SK-N-SH treated with all-trans-retinoic acid at 6 μM for 48 hours (cell line): ENCODE measurements around the gene ATOH7.

ENCODE experiments used
- ATAC-seq: fragments of 200-7000 bp; cut with Tn5 transposase; 3 replicates; pipeline ENCODE4 v1.9.1; 2020; ENCODE audit warnings: mild to moderate bottlenecking, moderate library complexity
- BACH2 ChIP-seq: fragments of 250-450 bp; sonication (Bioruptor Pico); IDR thresholded peaks from 2 replicates; pipeline ENCODE4 v1.9.0; 2021; ENCODE audit warnings: mild to moderate bottlenecking, borderline replicate concordance
- ESRRG ChIP-seq: fragments of 250-450 bp; sonication (Bioruptor Pico); IDR thresholded peaks from 2 replicates; pipeline ENCODE4 v1.6.1; 2021; ENCODE audit warnings: mild to moderate bottlenecking
- GLIS3 ChIP-seq: fragments of 250-450 bp; sonication (Bioruptor Pico); IDR thresholded peaks from 2 replicates; pipeline ENCODE4 v1.5.0; 2020; ENCODE audit warnings: mild to moderate bottlenecking, moderate library complexity
- ISL1 ChIP-seq: fragments of 250-450 bp; sonication (Bioruptor Pico); IDR thresholded peaks from 2 replicates; pipeline ENCODE4 v2.1.2; 2022; ENCODE audit warnings: mild to moderate bottlenecking, moderate library complexity
- POU6F1 ChIP-seq: fragments of 250-450 bp; sonication (Bioruptor Pico); IDR thresholded peaks from 2 replicates; pipeline ENCODE4 v1.8.0; 2021; ENCODE audit warnings: low read depth, mild to moderate bottlenecking, moderate library complexity, borderline replicate concordance
- PPARA ChIP-seq: fragments of 250-450 bp; sonication (Bioruptor Pico); IDR thresholded peaks from 2 replicates; pipeline ENCODE4 v1.5.0; 2020; ENCODE audit warnings: mild to moderate bottlenecking, borderline replicate concordance
- RARB ChIP-seq: fragments of 250-450 bp; sonication (Bioruptor Pico); IDR thresholded peaks from 2 replicates; pipeline ENCODE4 v1.8.0; 2021; ENCODE audit warnings: mild to moderate bottlenecking, moderate library complexity
- TCF4 ChIP-seq: fragments of 250-450 bp; sonication (Bioruptor Pico); IDR thresholded peaks from 2 replicates; pipeline ENCODE4 v1.8.0; 2021; ENCODE audit warnings: mild to moderate bottlenecking, moderate library complexity, borderline replicate concordance
- TSHZ2 ChIP-seq: fragments of 250-450 bp; sonication (Bioruptor Pico); IDR thresholded peaks from 2 replicates; pipeline ENCODE4 v1.5.0; 2020; ENCODE audit warnings: mild to moderate bottlenecking, moderate library complexity
- ZC3H10 ChIP-seq: fragments of 250-450 bp; sonication (Bioruptor Pico); IDR thresholded peaks from 2 replicates; pipeline ENCODE4 v1.5.1; 2021; ENCODE audit warnings: mild to moderate bottlenecking, moderate library complexity
- ZFP30 ChIP-seq: fragments of 450-650 bp; formaldehyde crosslinking; IDR thresholded peaks from 2 replicates; pipeline ENCODE4 v1.5.0; 2022; ENCODE audit warnings: mild to moderate bottlenecking, moderate library complexity
- ZNF70 ChIP-seq: fragments of 450-650 bp; formaldehyde crosslinking; IDR thresholded peaks from 2 replicates; pipeline ENCODE4 v1.5.0; 2020; ENCODE audit warnings: mild to moderate bottlenecking, moderate library complexity
- ZNF8 ChIP-seq: fragments of 450-650 bp; formaldehyde crosslinking; IDR thresholded peaks from 2 replicates; pipeline ENCODE4 v1.5.0; 2020; ENCODE audit warnings: mild to moderate bottlenecking, moderate library complexity
- TF ChIP-seq, protein P1 (sequence below): fragments of 250-450 bp; sonication (Bioruptor Pico); IDR thresholded peaks from 2 replicates; pipeline ENCODE4 v1.8.0; 2020; ENCODE audit warnings: mild to moderate bottlenecking, moderate library complexity, borderline replicate concordance
- TF ChIP-seq, protein P2 (sequence below): fragments of 250-450 bp; sonication (Bioruptor Pico); IDR thresholded peaks from 2 replicates; pipeline ENCODE4 v1.5.1; 2021; ENCODE audit warnings: mild to moderate bottlenecking, moderate library complexity

Gene ATOH7

GRCh38 chr10:68211669-68212068 lies 20.2 kb downstream of the ATOH7 start:
- TF ChIP-seq TSHZ2 (CRISPR knock-in tag), result peak; percentile 73
- peak; percentile 91 for TF ChIP-seq TCF4 (CRISPR knock-in tag)
- TF ChIP-seq ZNF8 (CRISPR knock-in tag), result no peak
- peak; percentile 73 for ATAC-seq

GRCh38 chr10:68208424-68209042 lies 23.4 kb downstream of the ATOH7 start:
- peak; percentile 95 for ATAC-seq

GRCh38 chr10:68202960-68203353 lies 29.0 kb downstream of the ATOH7 start:
- TF ChIP-seq POU6F1 (CRISPR knock-in tag) (no peak), ZNF8 (CRISPR knock-in tag) (no peak), ZNF70 (CRISPR knock-in tag) (no peak), TSHZ2 (CRISPR knock-in tag) (no peak), RARB (CRISPR knock-in tag) (no peak), TCF4 (CRISPR knock-in tag) (no peak), ZFP30 (CRISPR knock-in tag) (no peak), PPARA (no peak), ESRRG (CRISPR knock-in tag) (no peak), BACH2 (CRISPR knock-in tag) (no peak), GLIS3 (CRISPR knock-in tag) (no peak), ZC3H10 (no peak)
- TF ChIP-seq, protein P1, sequence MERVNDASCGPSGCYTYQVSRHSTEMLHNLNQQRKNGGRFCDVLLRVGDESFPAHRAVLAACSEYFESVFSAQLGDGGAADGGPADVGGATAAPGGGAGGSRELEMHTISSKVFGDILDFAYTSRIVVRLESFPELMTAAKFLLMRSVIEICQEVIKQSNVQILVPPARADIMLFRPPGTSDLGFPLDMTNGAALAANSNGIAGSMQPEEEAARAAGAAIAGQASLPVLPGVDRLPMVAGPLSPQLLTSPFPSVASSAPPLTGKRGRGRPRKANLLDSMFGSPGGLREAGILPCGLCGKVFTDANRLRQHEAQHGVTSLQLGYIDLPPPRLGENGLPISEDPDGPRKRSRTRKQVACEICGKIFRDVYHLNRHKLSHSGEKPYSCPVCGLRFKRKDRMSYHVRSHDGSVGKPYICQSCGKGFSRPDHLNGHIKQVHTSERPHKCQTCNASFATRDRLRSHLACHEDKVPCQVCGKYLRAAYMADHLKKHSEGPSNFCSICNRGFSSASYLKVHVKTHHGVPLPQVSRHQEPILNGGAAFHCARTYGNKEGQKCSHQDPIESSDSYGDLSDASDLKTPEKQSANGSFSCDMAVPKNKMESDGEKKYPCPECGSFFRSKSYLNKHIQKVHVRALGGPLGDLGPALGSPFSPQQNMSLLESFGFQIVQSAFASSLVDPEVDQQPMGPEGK (CRISPR knock-in tag), result no peak
- TF ChIP-seq, protein P2, sequence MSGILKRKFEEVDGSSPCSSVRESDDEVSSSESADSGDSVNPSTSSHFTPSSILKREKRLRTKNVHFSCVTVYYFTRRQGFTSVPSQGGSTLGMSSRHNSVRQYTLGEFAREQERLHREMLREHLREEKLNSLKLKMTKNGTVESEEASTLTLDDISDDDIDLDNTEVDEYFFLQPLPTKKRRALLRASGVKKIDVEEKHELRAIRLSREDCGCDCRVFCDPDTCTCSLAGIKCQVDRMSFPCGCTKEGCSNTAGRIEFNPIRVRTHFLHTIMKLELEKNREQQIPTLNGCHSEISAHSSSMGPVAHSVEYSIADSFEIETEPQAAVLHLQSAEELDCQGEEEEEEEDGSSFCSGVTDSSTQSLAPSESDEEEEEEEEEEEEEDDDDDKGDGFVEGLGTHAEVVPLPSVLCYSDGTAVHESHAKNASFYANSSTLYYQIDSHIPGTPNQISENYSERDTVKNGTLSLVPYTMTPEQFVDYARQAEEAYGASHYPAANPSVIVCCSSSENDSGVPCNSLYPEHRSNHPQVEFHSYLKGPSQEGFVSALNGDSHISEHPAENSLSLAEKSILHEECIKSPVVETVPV (CRISPR knock-in tag), result no peak
- ATAC-seq, result peak; percentile 69; the same call in 2 of the 3 replicates

More at GRCh38 chr10:68208424-68209042, 23.4 kb downstream of the ATOH7 start:
- TF ChIP-seq GLIS3 (CRISPR knock-in tag) (no peak), ZC3H10 (no peak), ISL1 (no peak), PPARA (no peak), ZNF70 (CRISPR knock-in tag) (no peak), TSHZ2 (CRISPR knock-in tag) (no peak)
